ENCODE measurements around the gene RHBDD2. TPM values are rescaled to one million over a fixed set of nuclear protein-coding genes. Genes with fewer than 3 reads are reported as not detected.
"Not testable (repeated sequence)": the region's sequence is repeated elsewhere in the genome, so short reads cannot be mapped to it uniquely, and the experiment has no call there.

The RHBDD2 gene
- total and polyA plus RNA-seq, 2 experiments from 2014 or later: 61.1 to 178 TPM

DNA sequence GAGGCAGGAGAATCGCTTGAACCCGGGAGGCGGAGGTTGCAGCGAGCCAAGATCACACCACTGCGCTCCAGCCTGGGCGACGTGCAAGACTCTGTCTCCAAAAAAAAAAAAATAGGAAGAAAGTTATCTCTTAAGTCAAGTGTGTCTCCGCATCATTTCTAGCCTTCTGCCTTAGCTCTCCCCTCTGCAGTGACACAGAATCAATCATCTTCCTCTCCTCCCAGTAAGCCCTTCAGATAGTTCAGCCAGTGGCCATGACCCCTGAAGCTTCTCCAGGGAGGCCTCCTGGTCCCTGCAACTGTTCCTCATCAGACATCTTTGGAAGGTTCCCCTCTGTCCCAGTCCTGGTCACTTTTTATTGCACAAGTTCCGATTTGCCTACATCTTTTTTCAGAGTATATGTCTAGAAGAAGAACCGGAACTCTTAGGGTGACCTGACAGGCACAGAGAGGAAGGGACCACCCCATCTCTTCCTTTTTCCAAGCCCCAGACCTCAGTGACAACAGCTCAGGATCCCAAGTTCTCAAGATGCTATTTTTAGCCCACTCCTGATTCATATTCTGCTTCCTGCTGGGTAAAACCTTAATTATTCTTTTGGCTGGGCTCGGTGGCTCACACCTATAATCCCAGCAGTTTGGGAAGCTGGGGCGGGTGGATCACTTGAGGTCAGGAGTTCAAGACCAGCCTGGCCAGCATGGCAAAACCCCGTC, 6.6 kb upstream of the RHBDD2 start:
- H3K27ac ChIP-seq: no peak overlapping the region
- no peak for DNase-seq (ENCODE audit: low spot score)
- WGBS (ENCODE audit: low lambda C conversion rate, missing lambda C conversion rate): 89% methylated on average over 13 of the region's 13 CpGs

DNA sequence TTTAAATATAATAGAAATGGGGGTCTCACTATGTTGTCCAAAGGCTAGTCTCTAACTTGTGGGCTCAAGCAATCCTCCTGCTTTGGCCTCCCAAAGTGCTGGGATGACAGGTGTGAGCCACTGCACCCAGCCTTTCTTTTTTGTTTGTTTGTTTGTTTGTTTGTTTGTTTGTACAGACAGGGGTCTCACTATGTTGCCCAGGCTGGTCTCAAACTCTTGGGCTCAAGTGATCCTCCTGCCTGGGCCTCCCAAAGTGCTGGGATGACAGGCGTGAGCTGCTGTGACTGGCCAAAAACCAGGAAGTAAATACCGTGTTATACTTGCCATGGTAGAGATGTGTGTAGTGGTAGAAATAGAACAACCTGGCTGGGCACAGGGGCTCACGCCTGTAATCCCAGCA, 4.7 kb upstream of the RHBDD2 start:
- WGBS (ENCODE audit: low lambda C conversion rate, missing lambda C conversion rate): 94% methylated on average over 3 of the region's 3 CpGs
- H2AFZ ChIP-seq; H3K9me3 ChIP-seq (ENCODE audit: low read depth); DNase-seq (ENCODE audit: low spot score); H4K20me1 ChIP-seq (ENCODE audit: insufficient read depth, poor library complexity, severe bottlenecking); H3K79me2 ChIP-seq; H3K27ac ChIP-seq; H3K9me2 ChIP-seq (replicated peaks; ENCODE audit: insufficient read depth); H3K36me3 ChIP-seq (replicated peaks; ENCODE audit: insufficient read depth, low read depth); H3K4me1 ChIP-seq (ENCODE audit: insufficient read depth); H3K4me3 ChIP-seq; H3K27me3 ChIP-seq; H3K4me2 ChIP-seq: not testable (repeated sequence)

More for the DNA sequence above, 6.6 kb upstream of the RHBDD2 start:
- Histone ChIP-seq H3K4me2 (no peak overlapping the region), H4K20me1 (ENCODE audit: insufficient read depth, poor library complexity, severe bottlenecking) (no peaks in the 10 kb centered on the region), H3K4me3 (no peak overlapping the region), H3K27me3 (no peaks in the 10 kb centered on the region), H3K4me1 (ENCODE audit: insufficient read depth) (no peaks in the 10 kb centered on the region), H2AFZ (no peak overlapping the region), H3K9me2 (replicated peaks; ENCODE audit: insufficient read depth) (no peaks in the 10 kb centered on the region), H3K79me2 (no peaks in the 10 kb centered on the region), H3K9me3 (ENCODE audit: low read depth) (no peaks in the 10 kb centered on the region), H3K36me3 (replicated peaks; ENCODE audit: insufficient read depth, low read depth) (no peaks in the 10 kb centered on the region)
- TF ChIP-seq EZH2phosphoT487 (IDR thresholded peaks at IDR 0.05; ENCODE audit: low read depth, severe bottlenecking, unreplicated experiment) (no peak), EZH2 (IDR thresholded peaks at IDR 0.05; ENCODE audit: borderline replicate concordance) (no peak)
- TF ChIP-seq, protein P1, sequence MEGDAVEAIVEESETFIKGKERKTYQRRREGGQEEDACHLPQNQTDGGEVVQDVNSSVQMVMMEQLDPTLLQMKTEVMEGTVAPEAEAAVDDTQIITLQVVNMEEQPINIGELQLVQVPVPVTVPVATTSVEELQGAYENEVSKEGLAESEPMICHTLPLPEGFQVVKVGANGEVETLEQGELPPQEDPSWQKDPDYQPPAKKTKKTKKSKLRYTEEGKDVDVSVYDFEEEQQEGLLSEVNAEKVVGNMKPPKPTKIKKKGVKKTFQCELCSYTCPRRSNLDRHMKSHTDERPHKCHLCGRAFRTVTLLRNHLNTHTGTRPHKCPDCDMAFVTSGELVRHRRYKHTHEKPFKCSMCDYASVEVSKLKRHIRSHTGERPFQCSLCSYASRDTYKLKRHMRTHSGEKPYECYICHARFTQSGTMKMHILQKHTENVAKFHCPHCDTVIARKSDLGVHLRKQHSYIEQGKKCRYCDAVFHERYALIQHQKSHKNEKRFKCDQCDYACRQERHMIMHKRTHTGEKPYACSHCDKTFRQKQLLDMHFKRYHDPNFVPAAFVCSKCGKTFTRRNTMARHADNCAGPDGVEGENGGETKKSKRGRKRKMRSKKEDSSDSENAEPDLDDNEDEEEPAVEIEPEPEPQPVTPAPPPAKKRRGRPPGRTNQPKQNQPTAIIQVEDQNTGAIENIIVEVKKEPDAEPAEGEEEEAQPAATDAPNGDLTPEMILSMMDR (IDR thresholded peaks at IDR 0.05; ENCODE audit: poor library complexity): no peak

GRCh38 chr7:75875113-75876080, 3.4 kb upstream of the RHBDD2 start:
- Histone ChIP-seq H3K9me3 (ENCODE audit: low read depth) (no peaks in the 10 kb centered on the region), H3K9me2 (replicated peaks; ENCODE audit: insufficient read depth) (no peaks in the 10 kb centered on the region), H3K4me2 (no peak overlapping the region), H3K36me3 (replicated peaks; ENCODE audit: insufficient read depth, low read depth) (no peaks in the 10 kb centered on the region), H3K4me3 (no peak overlapping the region), H3K27ac (no peak overlapping the region), H4K20me1 (ENCODE audit: insufficient read depth, poor library complexity, severe bottlenecking) (no peaks in the 10 kb centered on the region), H3K79me2 (peaks cover 15% of the 10 kb centered on the region), H3K27me3 (no peaks in the 10 kb centered on the region), H3K4me1 (ENCODE audit: insufficient read depth) (peaks cover 8% of the 10 kb centered on the region), H2AFZ (no peak overlapping the region)
- DNase-seq (ENCODE audit: low spot score): no peak
- TF ChIP-seq, protein P1 (IDR thresholded peaks at IDR 0.05; ENCODE audit: poor library complexity): no peak
- TF ChIP-seq EZH2phosphoT487 (IDR thresholded peaks at IDR 0.05; ENCODE audit: low read depth, severe bottlenecking, unreplicated experiment) (no peak), EZH2 (IDR thresholded peaks at IDR 0.05; ENCODE audit: borderline replicate concordance) (no peak)
- WGBS (ENCODE audit: low lambda C conversion rate, missing lambda C conversion rate): 90% methylated on average over 21 of the region's 21 CpGs
